Uterus (tissue), 4 donors: Measurements from ENCODE around the gene MAGOH. TPM values are rescaled to one million over a fixed set of nuclear protein-coding genes. Genes with fewer than 3 reads are reported as not detected.

Experiments used
- DNase-seq, 2 donors: peaks; one replicate each; pipeline ENCODE4 v3.0.0-alpha.2; 2019 to 2020
- H3K27ac ChIP-seq, 2 donors: fragments of 200-600 bp; sonication (generic); 1 replicate in 1 of 2; 2 replicates in 1 of 2; pipeline ENCODE4 v1.5.1; 2016 to 2018
- H3K27me3 ChIP-seq, 2 donors: fragments of 200-600 bp; sonication (generic); one replicate each; pipeline ENCODE4 v1.5.1; 2018 to 2019; ENCODE audit warnings: control low read depth in 1 of 2
- H3K36me3 ChIP-seq, 2 donors: fragments of 200-600 bp; sonication (generic); one replicate each; pipeline ENCODE4 v1.5.1; 2019; ENCODE audit warnings: control low read depth in 1 of 2
- H3K4me1 ChIP-seq, 2 donors: fragments of 200-600 bp; sonication (generic); one replicate each; pipeline ENCODE4 v1.5.1; 2018 to 2019; ENCODE audit warnings: control low read depth in 1 of 2
- H3K4me3 ChIP-seq, 2 donors: fragments of 200-600 bp; sonication (generic); 1 replicate in 1 of 2; 2 replicates in 1 of 2; pipeline ENCODE4 v1.5.1; 2018 to 2019; ENCODE audit warnings: mild to moderate bottlenecking in 1 of 2
- H3K9me3 ChIP-seq, 2 donors: fragments of 200-600 bp; sonication (generic); one replicate each; pipeline ENCODE4 v1.5.1; 2019; ENCODE audit warnings: control low read depth in 1 of 2
- POLR2A ChIP-seq, 2 donors: fragments of 450-650 bp; IDR thresholded peaks; one replicate each; pipeline ENCODE4 v1.6.1; 2016; ENCODE audit warnings: antibody characterized with exemption in 2 of 2, mild to moderate bottlenecking in 1 of 2, moderate library complexity in 1 of 2
- intact Hi-C: fragments of 100-400 bp; cut with DNase I; formaldehyde crosslinking; loops from one replicate; pipeline ENCODE4 v1.15.1; 2023; ENCODE audit warnings: low total_unique reads
- total RNA-seq, 4 donors: library from RNA; depleted of rRNA in 3 of 4; stranded (reverse); fragments of >200 nt in 3 of 4; gene quantifications; one replicate each; pipeline versions ENCODE4 v1.1.0 to v1.2.4, GENCODE V29; 2014 to 2023
- TF ChIP-seq, protein P1 (sequence below), 4 experiments: fragments of 200-600 bp in 2 of 4; fragments of 450-650 bp in 2 of 4; sonication (generic) in 2 of 4; IDR thresholded peaks; one replicate each; pipeline ENCODE4 v1.5.1; 2016 to 2019; ENCODE audit warnings: antibody characterized with exemption in 4 of 4, mild to moderate bottlenecking in 2 of 4, moderate library complexity in 1 of 4
- donor health status: DM: yes; HTN: yes; CAD: no.

The MAGOH gene
- total RNA-seq, 4 donors from 2014 or later: 31.6 to 60.9 (median 45.2) TPM

DNA sequence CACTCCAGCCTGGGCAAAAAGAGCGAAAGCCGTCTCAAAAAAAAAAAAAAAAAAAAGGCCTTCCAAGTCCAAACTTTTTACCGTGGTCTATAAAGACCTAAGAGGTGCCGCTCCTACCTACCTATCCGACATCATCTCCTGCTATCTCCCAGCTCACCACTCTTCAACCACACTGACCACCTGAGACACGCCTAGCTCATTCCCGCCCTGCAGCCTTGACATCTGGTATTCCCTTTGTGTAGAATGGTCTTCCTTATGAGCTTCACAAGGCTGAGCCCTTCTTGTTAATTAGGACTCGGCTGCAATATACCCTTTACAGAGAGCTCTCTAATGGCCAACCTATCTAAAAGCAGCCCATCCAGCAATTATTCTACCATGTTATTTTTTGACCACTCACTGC is 680 bp downstream of the MAGOH start:
- intact Hi-C loops: no loop called here
- H3K27ac ChIP-seq: peak overlapping the region; percentile 63 to 80

DNA sequence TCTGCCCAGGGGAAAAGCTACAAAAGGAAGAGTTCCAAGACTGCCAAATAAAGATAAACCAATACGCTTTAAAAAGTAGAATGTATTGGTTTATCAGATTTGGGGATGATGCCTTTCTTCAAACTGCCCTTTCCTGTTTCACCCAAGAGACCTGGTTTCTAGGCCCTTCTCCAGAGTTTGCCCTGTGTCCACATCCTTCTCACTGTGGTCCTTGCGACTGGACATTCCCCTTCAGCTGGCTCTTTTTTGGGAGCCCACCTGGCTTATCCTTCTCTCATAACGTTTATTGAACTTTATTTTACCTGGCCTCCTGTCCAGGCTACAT is 17.4 kb downstream of the MAGOH start:
- no peaks in the 10 kb centered on the region for H3K4me1 ChIP-seq
- peak overlapping the region; percentile 52 to 91 for H3K4me3 ChIP-seq
- TF ChIP-seq, protein P1, sequence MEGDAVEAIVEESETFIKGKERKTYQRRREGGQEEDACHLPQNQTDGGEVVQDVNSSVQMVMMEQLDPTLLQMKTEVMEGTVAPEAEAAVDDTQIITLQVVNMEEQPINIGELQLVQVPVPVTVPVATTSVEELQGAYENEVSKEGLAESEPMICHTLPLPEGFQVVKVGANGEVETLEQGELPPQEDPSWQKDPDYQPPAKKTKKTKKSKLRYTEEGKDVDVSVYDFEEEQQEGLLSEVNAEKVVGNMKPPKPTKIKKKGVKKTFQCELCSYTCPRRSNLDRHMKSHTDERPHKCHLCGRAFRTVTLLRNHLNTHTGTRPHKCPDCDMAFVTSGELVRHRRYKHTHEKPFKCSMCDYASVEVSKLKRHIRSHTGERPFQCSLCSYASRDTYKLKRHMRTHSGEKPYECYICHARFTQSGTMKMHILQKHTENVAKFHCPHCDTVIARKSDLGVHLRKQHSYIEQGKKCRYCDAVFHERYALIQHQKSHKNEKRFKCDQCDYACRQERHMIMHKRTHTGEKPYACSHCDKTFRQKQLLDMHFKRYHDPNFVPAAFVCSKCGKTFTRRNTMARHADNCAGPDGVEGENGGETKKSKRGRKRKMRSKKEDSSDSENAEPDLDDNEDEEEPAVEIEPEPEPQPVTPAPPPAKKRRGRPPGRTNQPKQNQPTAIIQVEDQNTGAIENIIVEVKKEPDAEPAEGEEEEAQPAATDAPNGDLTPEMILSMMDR (IDR thresholded peaks at IDR 0.05): no peak
- no peak for TF ChIP-seq POLR2A (IDR thresholded peaks at IDR 0.05)
- no peaks in the 10 kb centered on the region for H3K36me3 ChIP-seq
- no peaks in the 10 kb centered on the region for H3K9me3 ChIP-seq
- intact Hi-C loops: no loop called here
- H3K27ac ChIP-seq: peak overlapping the region; percentile 92 to 95
- DNase-seq: no peak
- no peaks in the 10 kb centered on the region for H3K27me3 ChIP-seq

More for the DNA sequence above, 680 bp downstream of the MAGOH start:
- H3K27me3 ChIP-seq: no peaks in the 10 kb centered on the region
- peak overlapping the region; percentile 97 to 100 for H3K4me3 ChIP-seq
- no peak for DNase-seq
- no peaks in the 10 kb centered on the region for H3K9me3 ChIP-seq
- TF ChIP-seq POLR2A (IDR thresholded peaks at IDR 0.05): no peak
- TF ChIP-seq, protein P1 (IDR thresholded peaks at IDR 0.05): no peak
- peaks cover 0 to 5% of the 10 kb centered on the region in 2 donors for H3K4me1 ChIP-seq
- no peaks in the 10 kb centered on the region for H3K36me3 ChIP-seq

DNA sequence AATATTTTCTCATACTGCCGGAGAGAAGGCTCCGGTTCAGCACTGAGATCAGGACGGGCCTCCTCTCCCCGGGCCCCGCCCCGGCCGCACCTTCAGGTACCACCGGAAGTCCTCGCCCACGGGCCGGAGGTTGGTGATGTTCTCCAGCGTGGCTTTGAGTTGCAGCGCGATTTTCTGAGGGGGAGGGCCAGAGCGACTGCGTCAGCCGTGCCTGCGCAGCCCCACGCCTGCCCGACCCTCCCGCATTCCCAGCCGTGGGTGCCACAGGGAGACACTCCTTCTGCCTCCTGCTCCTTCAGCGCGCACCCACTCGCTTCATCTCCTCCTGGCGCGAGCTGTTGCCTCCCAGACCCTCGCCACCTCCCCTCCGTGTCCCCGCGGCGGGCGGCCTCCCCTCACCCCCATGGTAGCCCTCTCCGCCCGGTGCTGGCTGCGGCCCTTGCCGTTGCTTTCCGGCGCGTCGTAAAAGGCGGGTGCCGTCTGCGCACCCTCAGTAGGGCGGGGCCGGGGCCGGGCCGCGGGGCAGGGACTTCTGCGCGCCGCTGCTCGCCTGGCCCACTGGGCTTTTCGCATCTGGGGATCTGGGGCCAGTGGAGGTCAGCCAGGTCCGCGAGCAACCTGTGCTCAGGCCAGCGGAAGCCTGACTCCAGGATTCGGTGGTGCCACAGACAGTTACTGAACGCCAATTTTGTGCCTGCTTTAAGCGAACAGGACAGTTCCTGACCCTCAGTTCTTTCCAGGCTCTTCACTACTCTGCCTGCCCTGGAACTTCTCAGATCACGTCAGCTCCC is 18.0 kb downstream of the MAGOH start, which contains the start of gene CZIB:
Gene CZIB (minus strand): TSS at position 464 of the 791 bp plus-strand sequence. CDS start 59 bp downstream, at position 405.
- H3K36me3 ChIP-seq: no peaks in the 10 kb centered on the region
- TF ChIP-seq, protein P1 (IDR thresholded peaks at IDR 0.05): peak in 1 of 4 experiments; percentile 17
- peak; percentile 79 to 95 for TF ChIP-seq POLR2A (IDR thresholded peaks at IDR 0.05)
- no peaks in the 10 kb centered on the region for H3K4me1 ChIP-seq
- peak within 1 kb of the TSS; percentile 92 to 95 for H3K27ac ChIP-seq
- no peaks in the 10 kb centered on the region for H3K9me3 ChIP-seq
- no peaks in the 10 kb centered on the region for H3K27me3 ChIP-seq
- intact Hi-C loops: no loop called here
- DNase-seq: peak; percentile 89 to 95
- peak within 1 kb of the TSS; percentile 52 to 91 for H3K4me3 ChIP-seq

DNA sequence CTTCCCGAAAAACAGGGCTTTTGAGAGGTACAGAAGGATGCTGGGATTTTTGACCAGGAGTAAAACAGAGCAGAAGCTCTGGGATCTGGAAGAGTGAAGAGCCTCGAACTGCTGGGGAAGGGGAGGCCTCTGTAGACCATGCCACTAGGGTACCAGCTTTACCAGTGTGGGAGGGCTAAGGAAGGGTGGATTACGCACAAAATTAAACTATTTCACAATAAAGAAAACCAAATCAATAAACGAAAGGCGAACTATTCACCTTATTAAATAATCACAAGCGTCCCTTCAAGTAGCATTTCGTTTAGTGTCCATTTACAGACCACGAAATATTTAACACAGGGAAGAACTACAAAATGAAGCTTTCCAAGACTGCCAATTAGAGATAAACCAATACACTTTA is 18.6 kb downstream of the MAGOH start:
- Histone ChIP-seq H3K27me3 (no peaks in the 10 kb centered on the region), H3K9me3 (no peaks in the 10 kb centered on the region), H3K27ac (peak overlapping the region; percentile 92 to 95), H3K36me3 (no peaks in the 10 kb centered on the region), H3K4me3 (peak overlapping the region; percentile 52 to 91), H3K4me1 (no peaks in the 10 kb centered on the region)
- intact Hi-C loops: no loop called here
- DNase-seq: no peak
- TF ChIP-seq, protein P1 (IDR thresholded peaks at IDR 0.05): no peak
- TF ChIP-seq POLR2A (IDR thresholded peaks at IDR 0.05): no peak

DNA sequence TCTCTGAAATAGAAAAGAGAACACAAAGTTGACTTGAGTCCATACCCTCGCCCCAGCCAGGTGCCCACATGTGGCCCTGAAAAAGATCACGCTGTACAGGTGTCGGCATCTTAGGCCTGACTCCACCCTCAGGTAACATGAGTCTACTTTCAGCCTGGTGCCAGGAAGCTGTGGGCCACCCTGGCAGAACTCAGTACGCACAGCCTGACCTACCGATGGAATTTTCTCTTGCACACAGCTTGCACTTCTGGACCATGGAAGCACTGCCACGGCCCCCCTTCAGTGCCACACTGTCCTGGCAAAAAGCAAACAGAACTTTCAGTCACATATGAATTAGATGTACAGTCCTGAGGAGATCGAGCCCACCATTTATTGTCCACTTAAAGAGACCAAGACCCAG is 20.1 kb downstream of the MAGOH start:
- no peak for DNase-seq
- no peaks in the 10 kb centered on the region for H3K36me3 ChIP-seq
- no peak for TF ChIP-seq POLR2A (IDR thresholded peaks at IDR 0.05)
- TF ChIP-seq, protein P1 (IDR thresholded peaks at IDR 0.05): no peak
- H3K9me3 ChIP-seq: no peaks in the 10 kb centered on the region
- no peak overlapping the region for H3K4me3 ChIP-seq
- intact Hi-C loops: no loop called here
- H3K27ac ChIP-seq: no peak overlapping the region
- H3K27me3 ChIP-seq: no peaks in the 10 kb centered on the region
- H3K4me1 ChIP-seq: no peaks in the 10 kb centered on the region
